ENCODE data around the gene MAP7D2. TPM values are rescaled to one million over a fixed set of nuclear protein-coding genes. Genes with fewer than 3 reads are reported as not detected.

MAP7D2 gene
- total and polyA plus RNA-seq, 2 of the 13 experiments (the other 11 are each of a cell fraction or from before 2014, with no cell fraction given): 9.6 to 10.5 TPM

DNA sequence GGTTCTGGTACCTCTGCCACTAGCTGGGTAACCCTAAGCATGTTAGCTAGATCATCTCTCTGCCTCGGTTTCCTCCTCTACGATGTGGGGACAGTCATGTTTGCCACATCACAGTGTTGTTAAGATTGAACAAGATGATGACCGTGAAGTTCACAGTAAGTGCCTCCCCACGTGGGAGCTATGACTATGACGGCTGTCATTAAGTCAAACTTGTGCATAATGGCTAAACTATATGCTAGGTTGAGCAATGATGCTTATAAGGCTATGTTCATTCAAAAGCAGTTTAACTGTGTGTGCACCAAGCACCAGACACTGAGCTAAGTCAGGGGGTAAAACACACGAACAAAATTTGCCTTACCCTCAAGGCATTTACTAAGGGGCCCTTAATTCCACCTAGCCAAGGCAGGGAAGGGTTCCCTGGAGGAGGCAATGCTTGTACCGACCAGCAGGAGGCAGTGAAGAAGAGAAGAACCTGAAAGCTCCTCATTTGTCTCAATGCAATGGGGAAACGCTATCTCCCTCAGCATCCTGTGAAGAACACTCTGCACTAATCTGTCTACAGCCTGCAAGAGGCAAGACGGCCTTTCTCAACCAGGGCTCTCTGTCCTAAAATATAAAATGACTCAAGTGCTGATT, 52.9 kb downstream of the MAP7D2 start:
- ChIA-PET CTCF (ENCODE audit: low intra/inter-chr PET ratio, low total read pairs) (no interaction called here), POLR2A (no interaction called here)
- Histone ChIP-seq H3K27me3 (ENCODE audit: control insufficient read depth in 1 of 2, insufficient read depth in 2 of 2, low read length in 2 of 2) (no peaks in the 10 kb centered on the region), H3K79me2 (ENCODE audit: insufficient read depth, low read length) (no peaks in the 10 kb centered on the region), H3K36me3 (replicated peaks in 1 of 2; ENCODE audit: control insufficient read depth in 1 of 2, insufficient read depth in 2 of 2, low read length in 2 of 2) (0 out of 5 replicates have a peak, but pooled peaks cover 0 to 3% of the 10 kb centered on the region in 2 experiments), H3K9me3 (ENCODE audit: low read length) (no peaks in the 10 kb centered on the region), H3K4me3 (replicated peaks in 1 of 3; ENCODE audit: insufficient read depth in 1 of 3, low read depth in 2 of 3, low read length in 3 of 3) (no peak overlapping the region), H3K4me1 (ENCODE audit: insufficient read depth, low read length) (no peaks in the 10 kb centered on the region), H3K4me2 (ENCODE audit: low read depth, low read length) (no peak overlapping the region), H4K20me1 (ENCODE audit: insufficient read depth, low read length) (no peaks in the 10 kb centered on the region), H2AFZ (ENCODE audit: low read length) (no peak overlapping the region), H3K9ac (ENCODE audit: insufficient read depth, low read depth, low read length) (no peak overlapping the region), H3K27ac (ENCODE audit: extremely low read length, insufficient read depth, low read length) (no peak overlapping the region)
- in situ Hi-C loops (cut with HindIII; ENCODE audit: extremely low pct_ligation_motif_present, low pct_unique_long_range_greater_than_20kb) (loop anchor here (10.0 kb wide), 1 partner anchor 159 kb away; no protein-coding TSS in a partner anchor), intact Hi-C loops (cut with micrococcal nuclease; ENCODE audit: unreplicated experiment) (no loop called here)
- WGBS (ENCODE audit: low lambda C conversion rate): 75% methylated on average over 2 of the region's 9 CpGs
- FAIRE-seq (no peak), ATAC-seq (no peak), DNase-seq (ENCODE audit: low spot score) (no peak)
- BruUV-seq (replicated peaks): no TSS peak
- no peak for TF ChIP-seq ZBTB46 (CRISPR knock-in tag; IDR thresholded peaks at IDR 0.05; ENCODE audit: borderline replicate concordance)
- TF ChIP-seq SOX5 (CRISPR knock-in tag; IDR thresholded peaks at IDR 0.05; ENCODE audit: borderline replicate concordance): no peak
- TF ChIP-seq MTA1 (CRISPR knock-in tag; IDR thresholded peaks at IDR 0.05; ENCODE audit: borderline replicate concordance): no peak
- TF ChIP-seq MED13 (CRISPR knock-in tag; IDR thresholded peaks at IDR 0.05): no peak
- TF ChIP-seq, protein P1, sequence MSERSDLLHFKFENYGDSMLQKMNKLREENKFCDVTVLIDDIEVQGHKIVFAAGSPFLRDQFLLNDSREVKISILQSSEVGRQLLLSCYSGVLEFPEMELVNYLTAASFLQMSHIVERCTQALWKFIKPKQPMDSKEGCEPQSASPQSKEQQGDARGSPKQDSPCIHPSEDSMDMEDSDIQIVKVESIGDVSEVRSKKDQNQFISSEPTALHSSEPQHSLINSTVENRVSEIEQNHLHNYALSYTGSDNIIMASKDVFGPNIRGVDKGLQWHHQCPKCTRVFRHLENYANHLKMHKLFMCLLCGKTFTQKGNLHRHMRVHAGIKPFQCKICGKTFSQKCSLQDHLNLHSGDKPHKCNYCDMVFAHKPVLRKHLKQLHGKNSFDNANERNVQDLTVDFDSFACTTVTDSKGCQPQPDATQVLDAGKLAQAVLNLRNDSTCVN (CRISPR knock-in tag; IDR thresholded peaks at IDR 0.05; ENCODE audit: borderline replicate concordance): no peak
- no peak for TF ChIP-seq ZNF383 (CRISPR knock-in tag; IDR thresholded peaks at IDR 0.05; ENCODE audit: borderline replicate concordance)
- TF ChIP-seq KDM2A (CRISPR knock-in tag; IDR thresholded peaks at IDR 0.05; ENCODE audit: borderline replicate concordance, low read depth): no peak
- TF ChIP-seq, protein P2, sequence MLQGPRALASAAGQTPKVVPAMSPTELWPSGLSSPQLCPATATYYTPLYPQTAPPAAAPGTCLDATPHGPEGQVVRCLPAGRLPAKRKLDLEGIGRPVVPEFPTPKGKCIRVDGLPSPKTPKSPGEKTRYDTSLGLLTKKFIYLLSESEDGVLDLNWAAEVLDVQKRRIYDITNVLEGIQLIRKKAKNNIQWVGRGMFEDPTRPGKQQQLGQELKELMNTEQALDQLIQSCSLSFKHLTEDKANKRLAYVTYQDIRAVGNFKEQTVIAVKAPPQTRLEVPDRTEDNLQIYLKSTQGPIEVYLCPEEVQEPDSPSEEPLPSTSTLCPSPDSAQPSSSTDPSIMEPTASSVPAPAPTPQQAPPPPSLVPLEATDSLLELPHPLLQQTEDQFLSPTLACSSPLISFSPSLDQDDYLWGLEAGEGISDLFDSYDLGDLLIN (CRISPR knock-in tag; IDR thresholded peaks at IDR 0.05; ENCODE audit: borderline replicate concordance): no peak
- no peak for TF ChIP-seq GABPB1 (CRISPR knock-in tag; IDR thresholded peaks at IDR 0.05)
- TF ChIP-seq, protein P3, sequence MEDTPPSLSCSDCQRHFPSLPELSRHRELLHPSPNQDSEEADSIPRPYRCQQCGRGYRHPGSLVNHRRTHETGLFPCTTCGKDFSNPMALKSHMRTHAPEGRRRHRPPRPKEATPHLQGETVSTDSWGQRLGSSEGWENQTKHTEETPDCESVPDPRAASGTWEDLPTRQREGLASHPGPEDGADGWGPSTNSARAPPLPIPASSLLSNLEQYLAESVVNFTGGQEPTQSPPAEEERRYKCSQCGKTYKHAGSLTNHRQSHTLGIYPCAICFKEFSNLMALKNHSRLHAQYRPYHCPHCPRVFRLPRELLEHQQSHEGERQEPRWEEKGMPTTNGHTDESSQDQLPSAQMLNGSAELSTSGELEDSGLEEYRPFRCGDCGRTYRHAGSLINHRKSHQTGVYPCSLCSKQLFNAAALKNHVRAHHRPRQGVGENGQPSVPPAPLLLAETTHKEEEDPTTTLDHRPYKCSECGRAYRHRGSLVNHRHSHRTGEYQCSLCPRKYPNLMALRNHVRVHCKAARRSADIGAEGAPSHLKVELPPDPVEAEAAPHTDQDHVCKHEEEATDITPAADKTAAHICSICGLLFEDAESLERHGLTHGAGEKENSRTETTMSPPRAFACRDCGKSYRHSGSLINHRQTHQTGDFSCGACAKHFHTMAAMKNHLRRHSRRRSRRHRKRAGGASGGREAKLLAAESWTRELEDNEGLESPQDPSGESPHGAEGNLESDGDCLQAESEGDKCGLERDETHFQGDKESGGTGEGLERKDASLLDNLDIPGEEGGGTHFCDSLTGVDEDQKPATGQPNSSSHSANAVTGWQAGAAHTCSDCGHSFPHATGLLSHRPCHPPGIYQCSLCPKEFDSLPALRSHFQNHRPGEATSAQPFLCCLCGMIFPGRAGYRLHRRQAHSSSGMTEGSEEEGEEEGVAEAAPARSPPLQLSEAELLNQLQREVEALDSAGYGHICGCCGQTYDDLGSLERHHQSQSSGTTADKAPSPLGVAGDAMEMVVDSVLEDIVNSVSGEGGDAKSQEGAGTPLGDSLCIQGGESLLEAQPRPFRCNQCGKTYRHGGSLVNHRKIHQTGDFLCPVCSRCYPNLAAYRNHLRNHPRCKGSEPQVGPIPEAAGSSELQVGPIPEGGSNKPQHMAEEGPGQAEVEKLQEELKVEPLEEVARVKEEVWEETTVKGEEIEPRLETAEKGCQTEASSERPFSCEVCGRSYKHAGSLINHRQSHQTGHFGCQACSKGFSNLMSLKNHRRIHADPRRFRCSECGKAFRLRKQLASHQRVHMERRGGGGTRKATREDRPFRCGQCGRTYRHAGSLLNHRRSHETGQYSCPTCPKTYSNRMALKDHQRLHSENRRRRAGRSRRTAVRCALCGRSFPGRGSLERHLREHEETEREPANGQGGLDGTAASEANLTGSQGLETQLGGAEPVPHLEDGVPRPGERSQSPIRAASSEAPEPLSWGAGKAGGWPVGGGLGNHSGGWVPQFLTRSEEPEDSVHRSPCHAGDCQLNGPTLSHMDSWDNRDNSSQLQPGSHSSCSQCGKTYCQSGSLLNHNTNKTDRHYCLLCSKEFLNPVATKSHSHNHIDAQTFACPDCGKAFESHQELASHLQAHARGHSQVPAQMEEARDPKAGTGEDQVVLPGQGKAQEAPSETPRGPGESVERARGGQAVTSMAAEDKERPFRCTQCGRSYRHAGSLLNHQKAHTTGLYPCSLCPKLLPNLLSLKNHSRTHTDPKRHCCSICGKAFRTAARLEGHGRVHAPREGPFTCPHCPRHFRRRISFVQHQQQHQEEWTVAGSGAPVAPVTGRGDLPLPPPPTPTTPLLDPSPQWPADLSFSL (CRISPR knock-in tag; IDR thresholded peaks at IDR 0.05): no peak
- TF ChIP-seq SIN3B (IDR thresholded peaks at IDR 0.05; ENCODE audit: low read length): no peak
- TF ChIP-seq TRIM24 (CRISPR knock-in tag; IDR thresholded peaks at IDR 0.05): no peak
- no peak for TF ChIP-seq KMT2B (CRISPR knock-in tag; IDR thresholded peaks at IDR 0.05)
- TF ChIP-seq CBX5 (CRISPR knock-in tag; IDR thresholded peaks at IDR 0.05; ENCODE audit: borderline replicate concordance): no peak

Data from HepG2 (cell line).